ENCODE measurements around the gene CCL16. TPM values are rescaled to one million over a fixed set of nuclear protein-coding genes. Genes with fewer than 3 reads are reported as not detected.

Gene CCL16
- total and polyA plus RNA-seq, 2 experiments from 2014 or later: not detected

- H3K27me3 Mint-ChIP-seq (ENCODE audit: insufficient read depth, low read depth, poor library complexity): peaks cover 2% of the 10 kb centered on the region
- Histone ChIP-seq H3F3A (replicated peaks; ENCODE audit: low read depth) (no peaks in the 10 kb centered on the region), H3K4me3 (no peak overlapping the region), H3K27me3 (ENCODE audit: insufficient read depth) (no peaks in the 10 kb centered on the region), H3K9me2 (ENCODE audit: insufficient read depth) (no peaks in the 10 kb centered on the region), H3K4me2 (no peak overlapping the region), H2AFZ (no peak overlapping the region), H3K79me2 (replicated peaks; ENCODE audit: insufficient read depth) (no peaks in the 10 kb centered on the region), H4K20me1 (replicated peaks; ENCODE audit: insufficient read depth) (no peaks in the 10 kb centered on the region), H3K27ac (ENCODE audit: low read depth) (no peak overlapping the region), H3K4me1 (ENCODE audit: insufficient read depth) (0 out of 2 replicates have a peak, but pooled peaks cover 4% of the 10 kb centered on the region), H3K36me3 (ENCODE audit: insufficient read depth) (no peaks in the 10 kb centered on the region)
- H3K4me1 Mint-ChIP-seq: peaks cover 3% of the 10 kb centered on the region; the same call in 1 of the 3 replicates
- TF ChIP-seq ZNF462 (CRISPR knock-in tag; IDR thresholded peaks at IDR 0.05) (no peak), NANOG (IDR thresholded peaks at IDR 0.05; ENCODE audit: borderline replicate concordance) (no peak), JUNB (IDR thresholded peaks at IDR 0.05; ENCODE audit: unreplicated experiment) (no peak), EZH2 (IDR thresholded peaks at IDR 0.05; ENCODE audit: low read depth, unreplicated experiment) (no peak), ZNF331 (CRISPR knock-in tag; IDR thresholded peaks at IDR 0.05; ENCODE audit: low read depth) (no peak), POLR2AphosphoS5 (IDR thresholded peaks at IDR 0.05; ENCODE audit: low read depth) (no peak), EZH2phosphoT487 (IDR thresholded peaks at IDR 0.05; ENCODE audit: unreplicated experiment) (no peak), REST (IDR thresholded peaks at IDR 0.05; ENCODE audit: unreplicated experiment) (no peak), CTCF (conservative IDR thresholded peaks at IDR 0.05; ENCODE audit: low read depth in 2 of 2) (no peak), ETS1 (IDR thresholded peaks at IDR 0.05) (no peak), ZNF114 (CRISPR knock-in tag; IDR thresholded peaks at IDR 0.05) (no peak), STAT1 (IDR thresholded peaks at IDR 0.05; ENCODE audit: unreplicated experiment) (no peak), CREB1 (CRISPR knock-in tag; IDR thresholded peaks at IDR 0.05; ENCODE audit: low read depth) (no peak)
- H3K9me3 Mint-ChIP-seq: no peaks in the 10 kb centered on the region
- no peak overlapping the region for H3K27ac Mint-ChIP-seq
- no peak for ATAC-seq
- no peak overlapping the region for H3K4me3 Mint-ChIP-seq
- H3K36me3 Mint-ChIP-seq (ENCODE audit: low read depth): no peaks in the 10 kb centered on the region
- DNase-seq (ENCODE audit: low spot score): no peak
Observed at GRCh38 chr17:35968520-35969054, 12.7 kb downstream of the CCL16 start.
